Ascending aorta (tissue), 2 donors: Measurements from ENCODE around the gene CTXN1. TPM values are rescaled to one million over a fixed set of nuclear protein-coding genes. Genes with fewer than 3 reads are reported as not detected.

ENCODE experiments used
- DNase-seq, 2 donors: peaks; one replicate each; pipeline ENCODE4 v3.0.0-alpha.2; 2019; ENCODE audit warnings: low spot score in 2 of 2
- H3K27ac ChIP-seq, 2 donors: fragments of 200-600 bp; sonication (generic); one replicate each; pipeline ENCODE4 v1.5.1; 2016 to 2017; ENCODE audit warnings: mild to moderate bottlenecking in 1 of 2
- H3K27me3 ChIP-seq: fragments of 200-600 bp; sonication (generic); one replicate; pipeline ENCODE4 v1.5.1; 2017
- H3K36me3 ChIP-seq, 2 donors: fragments of 200-600 bp; sonication (generic); one replicate each; pipeline ENCODE4 v1.5.1; 2016
- H3K4me1 ChIP-seq, 2 donors: fragments of 200-600 bp; sonication (generic); one replicate each; pipeline ENCODE4 v1.5.1; 2016 to 2017; ENCODE audit warnings: mild to moderate bottlenecking in 1 of 2
- H3K4me3 ChIP-seq, 2 donors: fragments of 200-600 bp; sonication (generic); one replicate each; pipeline ENCODE4 v1.5.1; 2016 to 2017; ENCODE audit warnings: mild to moderate bottlenecking in 1 of 2
- H3K9me3 ChIP-seq, 2 donors: fragments of 200-600 bp; sonication (generic); one replicate each; pipeline ENCODE4 v1.5.1; 2016
- CTCF ChIP-seq, 3 experiments: fragments of 200-600 bp in 2 of 3; fragments of 450-650 bp in 1 of 3; sonication (generic) in 2 of 3; IDR thresholded peaks; one replicate each; pipeline ENCODE4 v1.5.1; 2016 to 2019; ENCODE audit warnings: antibody characterized with exemption in 3 of 3, mild to moderate bottlenecking in 1 of 3, moderate library complexity in 1 of 3
- intact Hi-C: fragments of 100-400 bp; cut with DNase I; formaldehyde crosslinking; loops from one replicate; pipeline ENCODE4 v1.15.1; 2023
- total RNA-seq: library from RNA; depleted of rRNA; stranded (reverse); fragments of >200 nt; gene quantifications from one replicate; pipeline ENCODE4 v1.1.0, GENCODE V29; 2016

The CTXN1 gene
- total RNA-seq, 1 donor from 2014 or later = not detected

DNA sequence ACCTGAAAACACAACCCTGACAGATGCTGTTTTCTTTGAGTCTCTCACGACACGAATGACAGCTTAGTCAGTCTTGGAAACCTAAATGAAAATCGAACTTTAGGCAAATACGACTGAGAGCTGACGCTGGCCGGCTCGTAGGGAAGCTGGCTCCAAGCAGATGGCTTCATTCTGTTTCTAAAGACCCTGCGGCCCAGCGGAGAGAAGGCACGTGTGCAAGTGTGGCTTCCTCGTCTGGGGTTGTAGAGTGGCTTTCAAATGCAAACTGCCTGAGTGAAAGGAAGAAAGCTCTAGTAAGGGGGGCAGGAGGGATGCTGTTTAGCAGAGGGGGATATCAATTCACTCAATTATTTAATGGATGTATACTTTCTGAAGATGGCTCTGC is 43.6 kb upstream of the CTXN1 start:
- Histone ChIP-seq H3K36me3 (peaks cover 50 to 85% of the 10 kb centered on the region in 2 donors), H3K27me3 (no peaks in the 10 kb centered on the region), H3K27ac (no peak overlapping the region), H3K4me3 (no peak overlapping the region), H3K9me3 (no peaks in the 10 kb centered on the region), H3K4me1 (no peaks in the 10 kb centered on the region)
- no peak for TF ChIP-seq CTCF (IDR thresholded peaks at IDR 0.05)
- intact Hi-C loops = no loop called here
- DNase-seq = no peak

GRCh38 chr19:7968796-7969554 is 43.0 kb upstream of the CTXN1 start:
- DNase-seq = no peak
- no peak for TF ChIP-seq CTCF (IDR thresholded peaks at IDR 0.05)
- intact Hi-C loops = no loop called here
- no peak overlapping the region for H3K27ac ChIP-seq
- H3K9me3 ChIP-seq = no peaks in the 10 kb centered on the region
- no peaks in the 10 kb centered on the region for H3K27me3 ChIP-seq
- H3K4me1 ChIP-seq = no peaks in the 10 kb centered on the region
- H3K36me3 ChIP-seq = peaks cover 49 to 87% of the 10 kb centered on the region in 2 donors
- H3K4me3 ChIP-seq = no peak overlapping the region

DNA sequence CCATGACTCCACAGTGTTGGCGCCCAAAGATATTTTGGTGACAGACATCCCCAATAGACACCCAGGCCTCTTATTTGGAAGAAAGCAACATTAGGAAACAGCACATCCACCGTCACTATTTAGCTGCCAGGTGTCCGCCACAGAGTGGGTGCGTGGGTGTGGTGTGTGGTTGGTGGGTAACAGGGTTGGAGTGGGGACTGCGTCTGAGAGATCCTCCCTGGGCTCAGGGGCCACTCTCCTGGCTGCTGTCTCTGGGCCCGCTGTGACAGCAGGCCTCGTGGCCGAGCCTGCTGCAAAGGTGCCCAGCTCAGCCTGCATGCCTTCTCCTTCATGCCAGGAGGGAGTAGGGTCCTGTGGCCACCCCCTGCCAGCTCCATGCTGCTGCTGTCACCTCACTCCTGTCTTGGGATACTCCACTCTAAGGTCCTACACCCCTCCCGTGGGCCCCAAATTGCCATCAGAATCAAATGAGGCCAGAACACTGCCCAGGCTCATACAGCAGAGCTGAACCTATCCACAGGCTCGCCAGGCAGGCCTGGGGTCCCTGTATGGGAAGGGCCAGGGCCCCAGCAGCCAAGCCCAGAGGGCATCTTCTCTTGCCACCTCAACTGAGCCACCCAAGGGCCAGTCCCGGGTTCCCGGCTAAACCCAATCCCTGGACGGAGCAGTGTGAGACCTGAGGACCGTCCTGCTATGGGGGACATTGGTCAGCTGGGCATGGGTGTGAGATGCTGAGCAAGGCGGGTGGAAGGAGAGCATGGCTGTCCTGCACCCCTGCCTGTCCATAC is 42.3 kb upstream of the CTXN1 start:
- no peak for DNase-seq
- H3K27me3 ChIP-seq = no peaks in the 10 kb centered on the region
- no peak overlapping the region for H3K4me3 ChIP-seq
- H3K4me1 ChIP-seq = no peaks in the 10 kb centered on the region
- H3K9me3 ChIP-seq = no peaks in the 10 kb centered on the region
- H3K36me3 ChIP-seq = peaks cover 50 to 87% of the 10 kb centered on the region in 2 donors
- intact Hi-C loops = no loop called here
- no peak overlapping the region for H3K27ac ChIP-seq
- no peak for TF ChIP-seq CTCF (IDR thresholded peaks at IDR 0.05)

DNA sequence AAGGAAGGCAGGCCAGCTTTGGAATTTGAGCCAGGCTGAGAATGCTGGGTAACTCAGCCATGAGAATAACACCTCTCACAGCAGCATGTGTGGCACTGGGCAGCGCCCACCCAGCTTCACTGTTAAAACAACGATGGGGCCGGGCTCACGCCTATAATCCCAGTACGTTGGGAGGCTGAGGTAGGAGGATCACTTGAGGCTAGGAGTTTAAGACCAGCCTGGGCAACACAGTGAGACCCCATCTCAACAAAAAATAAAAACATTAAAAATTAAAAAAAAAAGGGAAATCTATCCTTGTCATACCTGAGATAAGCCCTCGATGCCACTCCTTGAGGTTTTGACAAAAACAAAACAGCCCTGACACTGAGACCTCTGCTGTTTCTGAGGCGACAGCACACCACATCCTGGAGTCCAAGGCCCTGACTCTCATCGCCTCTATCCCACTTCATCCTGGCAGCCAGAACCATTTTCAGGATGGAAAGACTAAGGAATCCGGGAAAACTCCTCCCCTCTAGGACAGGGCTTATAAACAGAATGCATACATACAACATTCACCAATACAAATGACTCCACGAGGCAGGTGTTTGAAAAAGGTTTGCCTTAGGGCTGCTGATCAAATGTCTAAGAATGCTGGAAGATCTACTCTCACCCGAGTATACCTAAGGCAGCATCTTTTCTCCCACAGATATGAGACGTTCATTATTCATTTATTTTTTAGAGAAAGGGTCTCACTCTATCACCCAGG is 40.2 kb upstream of the CTXN1 start:
- DNase-seq = no peak
- Histone ChIP-seq H3K9me3 (no peaks in the 10 kb centered on the region), H3K27me3 (no peaks in the 10 kb centered on the region), H3K4me3 (no peak overlapping the region), H3K4me1 (no peaks in the 10 kb centered on the region), H3K36me3 (peaks cover 46 to 84% of the 10 kb centered on the region in 2 donors), H3K27ac (no peak overlapping the region)
- intact Hi-C loops = no loop called here
- TF ChIP-seq CTCF (IDR thresholded peaks at IDR 0.05) = no peak

DNA sequence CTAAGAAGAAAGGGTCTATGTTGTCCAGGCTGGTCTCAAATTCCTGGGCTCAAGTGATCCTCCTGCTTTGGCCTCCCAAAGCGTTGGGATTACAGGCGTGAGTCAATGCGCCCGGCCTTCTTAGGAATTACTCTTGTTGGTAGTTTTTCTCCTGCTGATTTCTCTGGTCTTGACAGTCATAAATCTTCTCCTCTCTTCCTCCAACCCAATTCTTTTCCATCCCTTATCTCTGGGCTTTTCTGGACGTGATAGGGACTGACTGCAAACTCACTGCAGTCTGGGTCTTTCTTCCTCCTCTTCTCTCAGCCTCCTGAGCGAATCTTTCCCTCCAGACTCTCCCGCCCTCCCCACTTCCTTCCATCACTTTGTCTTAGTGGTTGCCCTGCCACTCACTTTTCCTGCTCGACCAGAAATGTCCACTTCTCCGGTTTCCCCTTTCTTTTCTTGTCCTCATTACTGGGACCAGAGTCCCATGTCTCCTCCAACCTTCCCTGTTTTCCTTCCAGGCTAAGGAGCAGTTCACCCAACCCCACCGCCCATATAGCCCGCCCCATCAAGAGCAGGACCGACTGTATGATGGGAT is 39.4 kb upstream of the CTXN1 start:
- H3K9me3 ChIP-seq = no peaks in the 10 kb centered on the region
- no peaks in the 10 kb centered on the region for H3K4me1 ChIP-seq
- H3K36me3 ChIP-seq = peaks cover 48 to 86% of the 10 kb centered on the region in 2 donors
- H3K4me3 ChIP-seq = no peak overlapping the region
- H3K27me3 ChIP-seq = no peaks in the 10 kb centered on the region
- DNase-seq = no peak
- no peak overlapping the region for H3K27ac ChIP-seq
- intact Hi-C loops = no loop called here
- no peak for TF ChIP-seq CTCF (IDR thresholded peaks at IDR 0.05)
